ENCODE results near the gene ENOX2. TPM values are rescaled to one million over a fixed set of nuclear protein-coding genes. Genes with fewer than 3 reads are reported as not detected.

The ENOX2 gene
- polyA plus RNA-seq, 1 experiment = 16.8 TPM

- H3K27me3 ChIP-seq (ENCODE audit: control insufficient read depth, insufficient read depth, low read length) = no peaks in the 10 kb centered on the region
- no peak for DNase-seq (ENCODE audit: low read depth, low spot score)
- CTCF ChIA-PET = interaction anchor here (0.6 kb wide), 1 partner anchor 1370 kb away, joined by 4 read pairs; no protein-coding TSS in a partner anchor
- TF ChIP-seq CTCF (IDR thresholded peaks at IDR 0.05; ENCODE audit: low read depth, low read length) = no peak
- H3K27ac ChIP-seq (ENCODE audit: low read depth, low read length) = no peak overlapping the region
- H3K9me3 ChIP-seq (ENCODE audit: control insufficient read depth, insufficient read depth, low read length) = no peaks in the 10 kb centered on the region
- no peak overlapping the region for H3K4me3 ChIP-seq (ENCODE audit: low read depth, low read length)
- POLR2A ChIA-PET = no interaction called here
These were observed 298.1 kb downstream of the ENOX2 start for GRCh38 chrX:130604882-130605281.

GRCh38 chrX:130594453-130594916 is 308.5 kb downstream of the ENOX2 start:
- no peaks in the 10 kb centered on the region for H3K27me3 ChIP-seq (ENCODE audit: control insufficient read depth, insufficient read depth, low read length)
- TF ChIP-seq CTCF (IDR thresholded peaks at IDR 0.05; ENCODE audit: low read depth, low read length) = no peak
- no peaks in the 10 kb centered on the region for H3K9me3 ChIP-seq (ENCODE audit: control insufficient read depth, insufficient read depth, low read length)
- H3K27ac ChIP-seq (ENCODE audit: low read depth, low read length) = no peak overlapping the region
- no peak for DNase-seq (ENCODE audit: low read depth, low spot score)
- CTCF ChIA-PET = interaction anchor here (2.1 kb wide), 1 partner anchor 19 kb away, joined by 5 read pairs; no protein-coding TSS in a partner anchor
- H3K4me3 ChIP-seq (ENCODE audit: low read depth, low read length) = no peak overlapping the region
- POLR2A ChIA-PET = no interaction called here

- Histone ChIP-seq H3K9me3 (ENCODE audit: control insufficient read depth, insufficient read depth, low read length) (no peaks in the 10 kb centered on the region), H3K27me3 (ENCODE audit: control insufficient read depth, insufficient read depth, low read length) (no peaks in the 10 kb centered on the region), H3K4me3 (ENCODE audit: low read depth, low read length) (no peak overlapping the region), H3K27ac (ENCODE audit: low read depth, low read length) (no peak overlapping the region)
- ChIA-PET POLR2A (no interaction called here), CTCF (interaction anchor here (2.1 kb wide), 1 partner anchor 18 kb away, joined by 5 read pairs; no protein-coding TSS in a partner anchor)
- TF ChIP-seq CTCF (IDR thresholded peaks at IDR 0.05; ENCODE audit: low read depth, low read length) = no peak
- DNase-seq (ENCODE audit: low read depth, low spot score) = no peak
These were observed 309.1 kb downstream of the ENOX2 start for GRCh38 chrX:130593911-130594310.

GRCh38 chrX:130592204-130592603 is 310.8 kb downstream of the ENOX2 start:
- no peak for DNase-seq (ENCODE audit: low read depth, low spot score)
- Histone ChIP-seq H3K27me3 (ENCODE audit: control insufficient read depth, insufficient read depth, low read length) (no peaks in the 10 kb centered on the region), H3K4me3 (ENCODE audit: low read depth, low read length) (no peak overlapping the region), H3K9me3 (ENCODE audit: control insufficient read depth, insufficient read depth, low read length) (no peaks in the 10 kb centered on the region), H3K27ac (ENCODE audit: low read depth, low read length) (no peak overlapping the region)
- CTCF ChIA-PET = no interaction called here
- TF ChIP-seq CTCF (IDR thresholded peaks at IDR 0.05; ENCODE audit: low read depth, low read length) = no peak
- POLR2A ChIA-PET = no interaction called here

- TF ChIP-seq CTCF (IDR thresholded peaks at IDR 0.05; ENCODE audit: low read depth, low read length) = no peak
- no peak overlapping the region for H3K4me3 ChIP-seq (ENCODE audit: low read depth, low read length)
- DNase-seq (ENCODE audit: low read depth, low spot score) = no peak
- CTCF ChIA-PET = no interaction called here
- H3K27me3 ChIP-seq (ENCODE audit: control insufficient read depth, insufficient read depth, low read length) = no peaks in the 10 kb centered on the region
- no peak overlapping the region for H3K27ac ChIP-seq (ENCODE audit: low read depth, low read length)
- POLR2A ChIA-PET = no interaction called here
- H3K9me3 ChIP-seq (ENCODE audit: control insufficient read depth, insufficient read depth, low read length) = no peaks in the 10 kb centered on the region
These were observed 324.1 kb downstream of the ENOX2 start for GRCh38 chrX:130578906-130579305.

Data from AG04450 (cell line).